HEK293 (cell line): ENCODE measurements around the gene ANGPT4.

ENCODE experiments used
- CTCF ChIP-seq: fragments of 450-650 bp; formaldehyde crosslinking; IDR thresholded peaks from 2 replicates; pipeline ENCODE4 v1.5.1; 2016; ENCODE audit warnings: missing biosample characterization, missing genetic modification characterization
- SP2 ChIP-seq: fragments of 450-650 bp; formaldehyde crosslinking; IDR thresholded peaks from 2 replicates; pipeline ENCODE4 v1.5.1; 2016; ENCODE audit warnings: missing biosample characterization, missing genetic modification characterization
- ZNF138 ChIP-seq: fragments of 450-650 bp; formaldehyde crosslinking; IDR thresholded peaks from 2 replicates; pipeline ENCODE4 v1.5.1; 2016; ENCODE audit warnings: missing biosample characterization, missing genetic modification characterization, borderline replicate concordance
- ZNF274 ChIP-seq, 2 experiments: fragments of 200-500 bp in 1 of 2; fragments of 450-650 bp in 1 of 2; sonication (Bioruptor generic) in 1 of 2; formaldehyde crosslinking in 1 of 2; IDR thresholded peaks; 2 replicates each; pipeline versions ENCODE4 v1.5.1 to v1.6.1; 2014 to 2016; ENCODE audit warnings: borderline replicate concordance in 1 of 2, inconsistent platforms in 1 of 2, low read length in 1 of 2, missing biosample characterization in 1 of 2, missing genetic modification characterization in 1 of 2
- ZNF416 ChIP-seq: fragments of 450-650 bp; formaldehyde crosslinking; IDR thresholded peaks from 2 replicates; pipeline ENCODE4 v1.5.1; 2016; ENCODE audit warnings: missing biosample characterization, missing genetic modification characterization
- ZNF529 ChIP-seq: fragments of 450-650 bp; formaldehyde crosslinking; IDR thresholded peaks from 2 replicates; pipeline ENCODE4 v1.5.1; 2017; ENCODE audit warnings: missing genetic modification characterization, missing biosample characterization; ENCODE audit not compliant: insufficient replicate concordance
- ZNF747 ChIP-seq: fragments of 450-650 bp; formaldehyde crosslinking; IDR thresholded peaks from 2 replicates; pipeline ENCODE4 v1.5.1; 2016; ENCODE audit warnings: missing biosample characterization, missing genetic modification characterization

- TF ChIP-seq ZNF138 (tag by site-specific recombination) = no peak
- no peak for TF ChIP-seq ZNF274 (IDR thresholded peaks at IDR 0.05; ENCODE audit: low read length)
- no peak for TF ChIP-seq ZNF274 (tag by site-specific recombination; IDR thresholded peaks at IDR 0.05; ENCODE audit: borderline replicate concordance)
- no peak for TF ChIP-seq CTCF
- no peak for TF ChIP-seq ZNF416 (tag by site-specific recombination)
- TF ChIP-seq ZNF747 (tag by site-specific recombination) = no peak
- no peak for TF ChIP-seq SP2 (tag by site-specific recombination)
- TF ChIP-seq ZNF529 (tag by site-specific recombination) = no peak
Measured at GRCh38 chr20:875115-875514, 41.0 kb downstream of the ANGPT4 start.
